ENCODE results near the gene CORO1C. TPM values are rescaled to one million over a fixed set of nuclear protein-coding genes. Genes with fewer than 3 reads are reported as not detected.

CORO1C gene
- total and polyA plus RNA-seq, 9 of the 15 experiments (the other 6 are each of a cell fraction or from before 2014, with no cell fraction given): 55.2 to 280 (median 150) TPM

GRCh38 chr12:108664338-108665258 is 66.7 kb downstream of the CORO1C start (continued):
- TF ChIP-seq ARID4B (CRISPR knock-in tag; IDR thresholded peaks at IDR 0.05) (no peak), ZBTB11 (CRISPR knock-in tag; IDR thresholded peaks at IDR 0.05) (no peak), RNF219 (CRISPR knock-in tag; IDR thresholded peaks at IDR 0.05) (no peak), OTX1 (CRISPR knock-in tag; IDR thresholded peaks at IDR 0.05) (no peak), ZC3H11A (IDR thresholded peaks at IDR 0.05; ENCODE audit: low read depth, low read length) (no peak), ATF3 (IDR thresholded peaks at IDR 0.05) (peak; percentile 71), ATF3 (CRISPR knock-in tag; conservative IDR thresholded peaks at IDR 0.05) (no peak), GATAD2A (IDR thresholded peaks at IDR 0.05) (no peak), UBTF (IDR thresholded peaks at IDR 0.05; ENCODE audit: borderline replicate concordance in 1 of 2, low read depth in 2 of 2, low read length in 2 of 2) (no peak), ZNF408 (CRISPR knock-in tag; IDR thresholded peaks at IDR 0.05; ENCODE audit: low read depth) (no peak), POLR3G (IDR thresholded peaks at IDR 0.05; ENCODE audit: extremely low read depth, insufficient read length, insufficient replicate concordance) (no peak)
